Measurements from ENCODE around the gene C11orf86.

- TF ChIP-seq, protein P1, sequence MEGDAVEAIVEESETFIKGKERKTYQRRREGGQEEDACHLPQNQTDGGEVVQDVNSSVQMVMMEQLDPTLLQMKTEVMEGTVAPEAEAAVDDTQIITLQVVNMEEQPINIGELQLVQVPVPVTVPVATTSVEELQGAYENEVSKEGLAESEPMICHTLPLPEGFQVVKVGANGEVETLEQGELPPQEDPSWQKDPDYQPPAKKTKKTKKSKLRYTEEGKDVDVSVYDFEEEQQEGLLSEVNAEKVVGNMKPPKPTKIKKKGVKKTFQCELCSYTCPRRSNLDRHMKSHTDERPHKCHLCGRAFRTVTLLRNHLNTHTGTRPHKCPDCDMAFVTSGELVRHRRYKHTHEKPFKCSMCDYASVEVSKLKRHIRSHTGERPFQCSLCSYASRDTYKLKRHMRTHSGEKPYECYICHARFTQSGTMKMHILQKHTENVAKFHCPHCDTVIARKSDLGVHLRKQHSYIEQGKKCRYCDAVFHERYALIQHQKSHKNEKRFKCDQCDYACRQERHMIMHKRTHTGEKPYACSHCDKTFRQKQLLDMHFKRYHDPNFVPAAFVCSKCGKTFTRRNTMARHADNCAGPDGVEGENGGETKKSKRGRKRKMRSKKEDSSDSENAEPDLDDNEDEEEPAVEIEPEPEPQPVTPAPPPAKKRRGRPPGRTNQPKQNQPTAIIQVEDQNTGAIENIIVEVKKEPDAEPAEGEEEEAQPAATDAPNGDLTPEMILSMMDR (IDR thresholded peaks at IDR 0.05; ENCODE audit: extremely low read depth in 1 of 2, insufficient read depth in 1 of 2, low read depth in 1 of 2, low read length in 2 of 2) = no peak
- TF ChIP-seq POLR2AphosphoS5 (IDR thresholded peaks at IDR 0.05; ENCODE audit: insufficient read depth, low read depth, low read length) = no peak
- no peak for TF ChIP-seq FOS (IDR thresholded peaks at IDR 0.05; ENCODE audit: borderline replicate concordance, insufficient read depth, low read length)
- TF ChIP-seq POLR2A (IDR thresholded peaks at IDR 0.05; ENCODE audit: low read depth, low read length) = no peak
- no peak for TF ChIP-seq MAX (IDR thresholded peaks at IDR 0.05; ENCODE audit: insufficient read depth, insufficient read length)
- TF ChIP-seq MYC (IDR thresholded peaks at IDR 0.05; ENCODE audit: low read depth, low read length) = no peak
- no peak for TF ChIP-seq EZH2 (IDR thresholded peaks at IDR 0.05; ENCODE audit: borderline replicate concordance, low read depth, low read length, severe bottlenecking)
Measured at GRCh38 chr11:67007126-67007525, 32.0 kb downstream of the C11orf86 start.
